Mucosa of rectum (tissue), 2 donors: ENCODE data around the gene PBX1.

Experiments
- H3K27ac ChIP-seq, 2 donors: one replicate each; pipeline ENCODE4 v1.7.0; 2013; ENCODE audit warnings: inconsistent platforms in 2 of 2, low read depth in 2 of 2, low read length in 2 of 2
- H3K27me3 ChIP-seq, 2 donors: one replicate each; pipeline ENCODE4 v1.7.0; 2013; ENCODE audit warnings: low read length in 2 of 2; ENCODE audit not compliant: control insufficient read depth in 2 of 2, insufficient read depth in 2 of 2
- H3K36me3 ChIP-seq, 2 donors: one replicate each; pipeline ENCODE4 v1.7.0; 2013; ENCODE audit warnings: low read length in 2 of 2; ENCODE audit not compliant: control insufficient read depth in 2 of 2, insufficient read depth in 2 of 2
- H3K4me1 ChIP-seq, 2 donors: one replicate each; pipeline ENCODE4 v1.7.0; 2013; ENCODE audit warnings: low read length in 2 of 2, mild to moderate bottlenecking in 1 of 2; ENCODE audit not compliant: control insufficient read depth in 2 of 2, insufficient read depth in 2 of 2
- H3K4me3 ChIP-seq, 2 donors: one replicate each; pipeline ENCODE4 v1.7.0; 2013; ENCODE audit warnings: low read length in 2 of 2
- H3K9ac ChIP-seq, 2 donors: one replicate each; pipeline ENCODE4 v1.7.0; 2013; ENCODE audit warnings: low read length in 2 of 2, low read depth in 1 of 2, mild to moderate bottlenecking in 1 of 2
- H3K9me3 ChIP-seq, 2 donors: one replicate each; pipeline ENCODE4 v1.7.0; 2013; ENCODE audit warnings: low read length in 2 of 2; ENCODE audit not compliant: control insufficient read depth in 2 of 2
- donor health status: healthy.
- donor health status: Normal muscosa, but diverticular disease.

The PBX1 gene

DNA sequence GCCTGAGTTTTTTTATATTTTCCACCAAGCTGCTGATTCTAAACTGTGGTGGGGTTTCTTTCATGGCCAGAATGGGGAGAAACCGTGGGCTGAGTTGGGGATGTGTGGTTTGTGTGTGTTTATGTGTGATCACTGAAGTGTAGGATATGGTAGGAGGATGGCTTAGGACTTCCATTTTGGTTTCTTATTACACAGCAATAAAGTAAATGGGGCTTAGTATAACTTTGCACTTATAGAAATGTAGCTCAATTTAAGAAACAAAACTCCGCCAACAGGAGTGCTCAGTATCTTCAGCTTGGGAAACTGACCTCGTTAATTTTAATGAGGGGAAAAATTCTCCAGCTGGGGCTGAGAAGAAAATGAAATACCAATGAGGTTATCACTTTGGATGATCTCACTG is 77.8 kb downstream of the PBX1 start:
- peak overlapping the region in 1 of 2 donors; percentile 1 for H3K4me3 ChIP-seq
- no peaks in the 10 kb centered on the region for H3K27me3 ChIP-seq
- H3K9ac ChIP-seq, result no peak overlapping the region
- H3K4me1 ChIP-seq, result peaks cover 16 to 17% of the 10 kb centered on the region in 2 donors
- peak overlapping the region in 1 of 2 donors; percentile 2 for H3K27ac ChIP-seq
- no peaks in the 10 kb centered on the region for H3K9me3 ChIP-seq
- no peaks in the 10 kb centered on the region for H3K36me3 ChIP-seq

DNA sequence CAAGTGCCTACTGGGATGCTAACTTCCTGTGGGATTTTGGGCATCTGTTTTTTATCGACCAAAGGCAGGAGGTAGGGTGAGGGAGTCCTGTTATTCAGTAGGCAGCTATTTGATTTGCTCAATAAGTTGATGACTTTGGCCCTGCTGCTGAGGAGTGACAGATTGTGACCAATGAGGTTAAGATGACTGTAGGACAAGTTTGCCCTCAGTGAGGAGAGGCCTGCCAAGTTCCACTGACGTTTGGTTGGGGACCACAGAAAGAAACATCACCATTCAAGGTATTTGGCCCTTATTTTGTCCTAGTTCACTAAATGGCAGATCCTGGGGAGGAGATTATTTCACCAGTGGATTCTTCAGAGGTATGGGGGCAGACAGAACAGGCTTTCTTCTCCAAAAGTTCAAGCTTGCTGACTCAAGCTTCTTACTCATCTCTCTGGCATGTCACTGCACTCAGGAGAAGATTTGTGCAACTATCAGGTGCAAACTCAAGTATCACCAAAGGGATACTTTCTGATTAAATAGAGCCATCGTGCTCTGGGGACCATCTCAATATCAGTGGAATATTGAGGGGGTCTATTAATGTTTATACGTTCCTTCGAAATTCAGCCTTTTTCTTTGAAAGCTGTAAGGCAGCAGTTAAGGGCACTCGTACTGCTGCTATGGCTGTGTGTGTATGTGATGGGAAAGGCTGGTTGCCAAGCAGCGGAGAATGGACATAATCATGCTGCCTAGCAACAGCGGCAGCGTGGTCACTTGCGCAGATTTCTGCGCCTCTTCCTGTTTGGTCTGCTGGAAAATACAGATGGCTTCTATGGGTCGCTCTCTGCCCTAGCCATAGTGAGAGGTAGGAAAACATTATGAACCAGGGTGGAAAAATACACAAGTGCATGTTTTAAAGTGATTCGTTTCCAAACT is 78.7 kb downstream of the PBX1 start:
- Histone ChIP-seq H3K27ac (no peak overlapping the region), H3K27me3 (no peaks in the 10 kb centered on the region), H3K9me3 (no peaks in the 10 kb centered on the region), H3K36me3 (no peaks in the 10 kb centered on the region), H3K4me3 (no peak overlapping the region), H3K4me1 (peaks cover 16 to 17% of the 10 kb centered on the region in 2 donors), H3K9ac (no peak overlapping the region)

GRCh38 chr1:164638492-164639202 is 79.7 kb downstream of the PBX1 start:
- Histone ChIP-seq H3K4me3 (no peak overlapping the region), H3K36me3 (no peaks in the 10 kb centered on the region), H3K4me1 (peaks cover 16 to 17% of the 10 kb centered on the region in 2 donors), H3K9ac (no peak overlapping the region), H3K9me3 (no peaks in the 10 kb centered on the region), H3K27me3 (no peaks in the 10 kb centered on the region), H3K27ac (no peak overlapping the region)

GRCh38 chr1:164640686-164641352 is 81.8 kb downstream of the PBX1 start:
- no peak overlapping the region for H3K9ac ChIP-seq
- H3K4me3 ChIP-seq, result no peak overlapping the region

GRCh38 chr1:164641353-164641730 is 82.4 kb downstream of the PBX1 start:
- H3K27me3 ChIP-seq, result no peaks in the 10 kb centered on the region
- no peak overlapping the region for H3K4me3 ChIP-seq
- no peak overlapping the region for H3K9ac ChIP-seq
- H3K36me3 ChIP-seq, result no peaks in the 10 kb centered on the region
- peaks cover 5 to 10% of the 10 kb centered on the region in 2 donors for H3K4me1 ChIP-seq
- no peak overlapping the region for H3K27ac ChIP-seq
- H3K9me3 ChIP-seq, result no peaks in the 10 kb centered on the region

More at GRCh38 chr1:164640686-164641352, 81.8 kb downstream of the PBX1 start:
- Histone ChIP-seq H3K27ac (no peak overlapping the region), H3K4me1 (peaks cover 9 to 14% of the 10 kb centered on the region in 2 donors), H3K36me3 (no peaks in the 10 kb centered on the region), H3K27me3 (no peaks in the 10 kb centered on the region), H3K9me3 (no peaks in the 10 kb centered on the region)

GRCh38 chr1:164643018-164643417 is 84.0 kb downstream of the PBX1 start:
- Histone ChIP-seq H3K4me1 (peaks cover 9 to 17% of the 10 kb centered on the region in 2 donors), H3K9me3 (no peaks in the 10 kb centered on the region), H3K9ac (no peak overlapping the region), H3K36me3 (no peaks in the 10 kb centered on the region), H3K27me3 (no peaks in the 10 kb centered on the region), H3K27ac (no peak overlapping the region), H3K4me3 (no peak overlapping the region)

GRCh38 chr1:164644268-164644667 is 85.3 kb downstream of the PBX1 start:
- H3K9me3 ChIP-seq, result no peaks in the 10 kb centered on the region
- H3K9ac ChIP-seq, result no peak overlapping the region
- peaks cover 9 to 29% of the 10 kb centered on the region in 2 donors for H3K4me1 ChIP-seq
- no peak overlapping the region for H3K4me3 ChIP-seq
- H3K27ac ChIP-seq, result no peak overlapping the region
- H3K27me3 ChIP-seq, result no peaks in the 10 kb centered on the region
- H3K36me3 ChIP-seq, result no peaks in the 10 kb centered on the region

- H3K4me3 ChIP-seq, result no peak overlapping the region
- peaks cover 9 to 31% of the 10 kb centered on the region in 2 donors for H3K4me1 ChIP-seq
- H3K9me3 ChIP-seq, result no peaks in the 10 kb centered on the region
- H3K9ac ChIP-seq, result no peak overlapping the region
- no peaks in the 10 kb centered on the region for H3K36me3 ChIP-seq
- H3K27me3 ChIP-seq, result no peaks in the 10 kb centered on the region
- H3K27ac ChIP-seq, result no peak overlapping the region
Measured at GRCh38 chr1:164644774-164645644, 86.0 kb downstream of the PBX1 start.

- Histone ChIP-seq H3K4me3 (no peak overlapping the region), H3K9me3 (no peaks in the 10 kb centered on the region), H3K27ac (no peak overlapping the region), H3K27me3 (no peaks in the 10 kb centered on the region), H3K36me3 (no peaks in the 10 kb centered on the region), H3K4me1 (peaks cover 12 to 40% of the 10 kb centered on the region in 2 donors), H3K9ac (no peak overlapping the region)
Measured at GRCh38 chr1:164645921-164646320, 86.9 kb downstream of the PBX1 start.
